H1 (cell line): ENCODE measurements around the gene SMYD3. TPM values are rescaled to one million over a fixed set of nuclear protein-coding genes. Genes with fewer than 3 reads are reported as not detected.

Experiments used
- CTCF ChIA-PET: fragments of 300-600 bp; sonication (Branson Sonifier 250); formaldehyde crosslinking; loops from one replicate; lab custom pipeline; 2021; ENCODE audit not compliant: partially characterized antibody; lab: Charles Lee
- POLR2A ChIA-PET: fragments of 300-600 bp; sonication (Branson Sonifier 250); formaldehyde crosslinking; loops from one replicate; lab custom pipeline; 2021; ENCODE audit warnings: inconsistent platforms; ENCODE audit not compliant: partially characterized antibody; lab: Charles Lee
- DNase-seq, 2 experiments: peaks; one replicate each; pipeline versions ENCODE4 v3.0.0 to v3.0.0-alpha.2; 2010 to 2022; ENCODE audit warnings: low spot score in 2 of 2, low read depth in 1 of 2, mixed read lengths in 1 of 2
- FAIRE-seq: peaks from 2 replicates; lab custom pipeline; 2011; peaks lifted over from hg19 to GRCh38; lab: Jason Lieb, UNC
- H2AFZ ChIP-seq: 2 replicates; pipeline ENCODE4 v1.8.1; 2012; ENCODE audit warnings: low read length, inconsistent platforms
- H2AK5ac ChIP-seq: 2 replicates; pipeline ENCODE4 v1.6.1; 2013; ENCODE audit warnings: low read depth, low read length
- H2BK120ac ChIP-seq: replicated peaks from 2 replicates; pipeline ENCODE3; 2013; ENCODE audit warnings: low read depth, low read length, inconsistent platforms
- H2BK12ac ChIP-seq: 2 replicates; pipeline ENCODE4 v1.6.1; 2013; ENCODE audit warnings: low read depth, low read length
- H2BK15ac ChIP-seq: 2 replicates; pipeline ENCODE4 v1.6.1; 2013; ENCODE audit warnings: low read length
- H2BK20ac ChIP-seq: 2 replicates; pipeline ENCODE4 v1.6.1; 2013; ENCODE audit warnings: low read length
- H2BK5ac ChIP-seq: 2 replicates; pipeline ENCODE4 v1.6.1; 2013; ENCODE audit warnings: low read depth, low read length
- H3K14ac ChIP-seq: 2 replicates; pipeline ENCODE4 v1.6.1; 2013; ENCODE audit warnings: inconsistent platforms; ENCODE audit not compliant: insufficient read length
- H3K18ac ChIP-seq: 2 replicates; pipeline ENCODE4 v1.6.1; 2013; ENCODE audit warnings: low read length; ENCODE audit errors: extremely low read depth
- H3K23ac ChIP-seq: 2 replicates; pipeline ENCODE4 v1.6.1; 2013; ENCODE audit warnings: inconsistent platforms; ENCODE audit not compliant: insufficient read length
- H3K23me2 ChIP-seq: 2 replicates; pipeline ENCODE4 v1.6.1; 2013; ENCODE audit warnings: low read depth, low read length
- H3K27ac ChIP-seq: 2 replicates; pipeline ENCODE4 v1.6.1; 2011; ENCODE audit warnings: low read depth, low read length, inconsistent platforms
- H3K27me3 ChIP-seq, 4 experiments: replicated peaks in 1 of 4; 1 replicate in 1 of 4; 2 replicates in 3 of 4; pipeline versions ENCODE4 v1.6.1 to v1.8.1; 2011 to 2013; ENCODE audit warnings: low read length in 3 of 4, mild to moderate bottlenecking in 3 of 4, inconsistent platforms in 2 of 4, mixed read lengths in 2 of 4, moderate library complexity in 1 of 4; ENCODE audit not compliant: control insufficient read depth in 3 of 4, insufficient read depth in 3 of 4; ENCODE audit errors: extremely low read depth in 1 of 4
- H3K36me3 ChIP-seq, 4 experiments: 2 replicates each; pipeline versions ENCODE4 v1.6.1 to v1.8.1; 2011 to 2013; ENCODE audit warnings: mild to moderate bottlenecking in 4 of 4, low read length in 3 of 4, moderate library complexity in 2 of 4, control low read depth in 1 of 4, inconsistent platforms in 1 of 4; ENCODE audit not compliant: insufficient read depth in 4 of 4, control insufficient read depth in 2 of 4
- H3K4ac ChIP-seq: replicated peaks from 2 replicates; pipeline ENCODE3; 2013; ENCODE audit warnings: low read length, low read depth, mixed read lengths, inconsistent platforms; ENCODE audit not compliant: insufficient read length
- H3K4me1 ChIP-seq, 4 experiments: replicated peaks in 1 of 4; 1 replicate in 1 of 4; 2 replicates in 3 of 4; pipeline versions ENCODE4 v1.6.1 to v1.8.1; 2011 to 2013; ENCODE audit warnings: low read length in 3 of 4, inconsistent platforms in 2 of 4, mixed read lengths in 1 of 4; ENCODE audit not compliant: insufficient read depth in 4 of 4, control insufficient read depth in 3 of 4
- H3K4me2 ChIP-seq, 2 experiments: 2 replicates each; pipeline versions ENCODE4 v1.6.1 to v1.8.1; 2011 to 2013; ENCODE audit warnings: low read depth in 2 of 2, low read length in 2 of 2, control low read depth in 1 of 2, inconsistent platforms in 1 of 2, mild to moderate bottlenecking in 1 of 2; ENCODE audit not compliant: insufficient read depth in 1 of 2
- H3K4me3 ChIP-seq, 4 experiments: fragments of 200-600, 300-600 bp in 1 of 4; sonication (generic), shearing (Covaris generic), sonication (Bioruptor Twin) in 1 of 4; 2 replicates each; pipeline versions ENCODE4 v1.5.1 to v1.8.1; 2011 to 2016; ENCODE audit warnings: low read length in 4 of 4, low read depth in 3 of 4, control low read depth in 2 of 4, inconsistent platforms in 2 of 4, mild to moderate bottlenecking in 2 of 4, mixed read lengths in 1 of 4, moderate library complexity in 1 of 4; ENCODE audit not compliant: insufficient read depth in 2 of 4; ENCODE audit errors: extremely low read depth in 1 of 4
- H3K56ac ChIP-seq: replicated peaks from 2 replicates; pipeline ENCODE3; 2013; ENCODE audit warnings: low read depth, mild to moderate bottlenecking, mixed read lengths, low read length, inconsistent platforms; ENCODE audit not compliant: insufficient read length
- H3K79me1 ChIP-seq: 2 replicates; pipeline ENCODE4 v1.6.1; 2013; ENCODE audit warnings: low read depth, low read length, control low read depth
- H3K79me2 ChIP-seq, 2 experiments: 2 replicates each; pipeline versions ENCODE4 v1.6.1 to v1.8.1; 2012 to 2013; ENCODE audit warnings: low read length in 2 of 2, mild to moderate bottlenecking in 2 of 2, inconsistent platforms in 1 of 2; ENCODE audit not compliant: insufficient read depth in 2 of 2, control insufficient read depth in 1 of 2
- H3K9ac ChIP-seq, 4 experiments: replicated peaks in 1 of 4; 1 replicate in 1 of 4; 2 replicates in 3 of 4; pipeline versions ENCODE4 v1.6.1 to v1.8.1; 2011 to 2013; ENCODE audit warnings: low read depth in 3 of 4, low read length in 3 of 4, control low read depth in 2 of 4, mild to moderate bottlenecking in 2 of 4, moderate library complexity in 2 of 4, inconsistent platforms in 1 of 4; ENCODE audit errors: extremely low read depth in 1 of 4
- H3K9me3 ChIP-seq, 2 experiments: 2 replicates each; pipeline versions ENCODE4 v1.6.1 to v1.8.1; 2012 to 2013; ENCODE audit warnings: mild to moderate bottlenecking in 2 of 2, moderate library complexity in 2 of 2, control low read depth in 1 of 2, inconsistent platforms in 1 of 2, low read depth in 1 of 2, low read length in 1 of 2, mixed read lengths in 1 of 2; ENCODE audit not compliant: insufficient read depth in 2 of 2
- H4K20me1 ChIP-seq, 2 experiments: replicated peaks in 1 of 2; 2 replicates each; pipeline versions ENCODE3 to v1.8.1; 2011 to 2013; ENCODE audit warnings: inconsistent platforms in 2 of 2, low read length in 2 of 2, mild to moderate bottlenecking in 1 of 2; ENCODE audit not compliant: insufficient read depth in 2 of 2, control insufficient read depth in 1 of 2
- H4K5ac ChIP-seq: 2 replicates; pipeline ENCODE4 v1.6.1; 2013; ENCODE audit warnings: low read length, low read depth, mixed read lengths, inconsistent platforms; ENCODE audit not compliant: insufficient read length
- H4K8ac ChIP-seq: 2 replicates; pipeline ENCODE4 v1.8.0; 2013; ENCODE audit warnings: mild to moderate bottlenecking, moderate library complexity, low read length, inconsistent platforms; ENCODE audit not compliant: insufficient read depth; ENCODE audit errors: extremely low read depth
- H4K91ac ChIP-seq: replicated peaks from 2 replicates; pipeline ENCODE3; 2013; ENCODE audit warnings: low read length, mixed read lengths, inconsistent platforms; ENCODE audit not compliant: insufficient read length
- CHD2 ChIP-seq: IDR thresholded peaks from 2 replicates; pipeline ENCODE4 v1.6.1; 2012; ENCODE audit warnings: low read length, improper control_type of control experiment
- EZH2 ChIP-seq: fragments of 200-600 bp; sonication (generic); IDR thresholded peaks from 2 replicates; pipeline ENCODE4 v1.7.1; 2012; ENCODE audit warnings: low read depth, mild to moderate bottlenecking, moderate library complexity, low read length, inconsistent platforms; ENCODE audit not compliant: severe bottlenecking
- GABPA ChIP-seq: IDR thresholded peaks from 2 replicates; pipeline ENCODE4 v1.6.1; 2011; ENCODE audit warnings: mild to moderate bottlenecking, low read length, moderate library complexity, borderline replicate concordance; ENCODE audit not compliant: insufficient read depth
- KDM5A ChIP-seq: fragments of 200-600 bp; IDR thresholded peaks from 2 replicates; pipeline ENCODE4 v1.7.1; 2012; ENCODE audit warnings: mild to moderate bottlenecking, low read length, inconsistent platforms, mixed read lengths
- MAX ChIP-seq: IDR thresholded peaks from 2 replicates; pipeline ENCODE4 v1.6.1; 2012; ENCODE audit warnings: inconsistent platforms
- NANOG ChIP-seq: IDR thresholded peaks from 2 replicates; pipeline ENCODE4 v1.6.1; 2011; ENCODE audit warnings: low read length, low read depth, mild to moderate bottlenecking, inconsistent platforms; ENCODE audit not compliant: insufficient read depth, poor library complexity, severe bottlenecking
- POLR2AphosphoS5 ChIP-seq: IDR thresholded peaks from 2 replicates; pipeline ENCODE4 v1.6.1; 2011; ENCODE audit warnings: low read depth, low read length
- POU5F1 ChIP-seq: IDR thresholded peaks from 2 replicates; pipeline ENCODE4 v1.6.1; 2011; ENCODE audit warnings: low read depth, mild to moderate bottlenecking, low read length, moderate library complexity
- RBBP5 ChIP-seq: IDR thresholded peaks from 2 replicates; pipeline ENCODE4 v1.7.1; 2012; ENCODE audit warnings: low read depth, mild to moderate bottlenecking, inconsistent platforms, low read length, moderate library complexity, borderline replicate concordance
- RFX5 ChIP-seq: IDR thresholded peaks from 2 replicates; pipeline ENCODE4 v1.6.1; 2011; ENCODE audit warnings: low read depth, low read length, improper control_type of control experiment, borderline replicate concordance
- TCF12 ChIP-seq: IDR thresholded peaks from 2 replicates; pipeline ENCODE4 v1.6.1; 2011; ENCODE audit warnings: low read depth, mild to moderate bottlenecking, low read length
- USF2 ChIP-seq: IDR thresholded peaks from 2 replicates; pipeline ENCODE4 v1.6.1; 2011; ENCODE audit warnings: low read length, improper control_type of control experiment
- YY1 ChIP-seq: IDR thresholded peaks from 2 replicates; pipeline ENCODE4 v1.6.1; 2011; ENCODE audit warnings: low read depth, mild to moderate bottlenecking, low read length
- WGBS, 2 experiments: shearing (Covaris generic) in 1 of 2; methylation state at CpG; one replicate each; pipeline versions ENCODE4 v1.1.6 to v1.1.7; 2013 to 2015; ENCODE audit warnings: low lambda C conversion rate in 2 of 2, mixed read lengths in 2 of 2, inconsistent platforms in 1 of 2, low coverage in 1 of 2, missing lambda C conversion rate in 1 of 2; ENCODE audit not compliant: insufficient replicate concordance in 2 of 2, insufficient coverage in 1 of 2, insufficient read length in 1 of 2; ENCODE audit errors: extremely low coverage in 1 of 2, missing lambda C conversion rate in 1 of 2; 5-methylcytosine and 5-hydroxymethylcytosine counted together
- polyA plus RNA-seq, 7 experiments: library from polyadenylated mRNA; depleted of rRNA in 3 of 7; stranded (reverse) in 5 of 7; unstranded in 2 of 7; fragments of >200 nt in 5 of 7; fragments of 200-250 nt in 2 of 7; gene quantifications; 1 replicate in 5 of 7; 2 replicates in 1 of 7; 4 replicates in 1 of 7; pipeline versions ENCODE4 v1.2.1 to v1.2.3, GENCODE V29; 2011 to 2013; ENCODE audit warnings: missing spikeins in 2 of 7, mixed read lengths in 2 of 7
- total RNA-seq: library from RNA; stranded (reverse); fragmentation: NEBNext Ultra II Directional; extraction: Animal tissue kit (Norgen Biotek cat#: 25700); gene quantifications from 2 replicates; pipeline ENCODE4 v1.2.1, GENCODE V29; 2021

SMYD3 gene
- total and polyA plus RNA-seq, 2 of the 8 experiments (the other 6 are each of a cell fraction or from before 2014, with no cell fraction given): 17.3 to 25.4 TPM

- H3K56ac ChIP-seq: no peak overlapping the region
- H2BK20ac ChIP-seq: no peak overlapping the region
- TF ChIP-seq USF2 (no peak), KDM5A (no peak), YY1 (no peak), TCF12 (no peak), NANOG (no peak), GABPA (no peak), EZH2 (no peak), POLR2AphosphoS5 (no peak), RBBP5 (no peak), RFX5 (no peak), MAX (no peak), CHD2 (no peak), POU5F1 (no peak)
- 84% methylated on average over 7 of the region's 7 CpGs; no CpG with 5 or more reads in 1 of the 2 experiments for WGBS, 2 experiments
- no peak overlapping the region for H3K27ac ChIP-seq
- no peak overlapping the region for H2AK5ac ChIP-seq
- H2BK120ac ChIP-seq: no peak overlapping the region
- H3K4me2 ChIP-seq: no peak overlapping the region
- H4K8ac ChIP-seq: no peak overlapping the region
- H3K23me2 ChIP-seq: peaks cover 8% of the 10 kb centered on the region
- H3K4me3 ChIP-seq: no peak overlapping the region
- H4K20me1 ChIP-seq: no peaks in the 10 kb centered on the region
- H2BK12ac ChIP-seq: no peak overlapping the region
- ChIA-PET POLR2A (no interaction called here), CTCF (interaction anchor here (0.5 kb wide), 1 partner anchor 1464 kb away, joined by 3 read pairs; no protein-coding TSS in a partner anchor)
- no peak overlapping the region for H2AFZ ChIP-seq
- DNase-seq (no peak), FAIRE-seq (no peak)
- H2BK15ac ChIP-seq: no peak overlapping the region
- 0 out of 4 replicates have a peak, but pooled peaks cover 0 to 6% of the 10 kb centered on the region in 2 experiments for H3K79me2 ChIP-seq
- no peak overlapping the region for H3K18ac ChIP-seq
- no peak overlapping the region for H3K23ac ChIP-seq
- no peak overlapping the region for H3K9ac ChIP-seq
- H3K14ac ChIP-seq: no peak overlapping the region
- peaks cover 2% of the 10 kb centered on the region; the same call in 1 of the 2 replicates for H3K79me1 ChIP-seq
- H3K4me1 ChIP-seq: peaks cover 0 to 6% (median 3%) of the 10 kb centered on the region in 4 experiments; a peak in 3 of 7 replicates
- H3K9me3 ChIP-seq: no peaks in the 10 kb centered on the region
- H3K4ac ChIP-seq: no peak overlapping the region
- H4K91ac ChIP-seq: no peak overlapping the region
- H3K27me3 ChIP-seq: peaks cover 0 to 3% (median 0%) of the 10 kb centered on the region in 4 experiments; a peak in 1 of 7 replicates
- H2BK5ac ChIP-seq: no peak overlapping the region
- no peak overlapping the region for H4K5ac ChIP-seq
- H3K36me3 ChIP-seq: no peaks in the 10 kb centered on the region
Measured at GRCh38 chr1:246503341-246503740, 3.7 kb downstream of the SMYD3 start.
